ENCODE measurements around the gene UPP2. TPM values are rescaled to one million over a fixed set of nuclear protein-coding genes. Genes with fewer than 3 reads are reported as not detected.

The UPP2 gene
- total RNA-seq, 1 donor from 2014 or later, result not detected

DNA sequence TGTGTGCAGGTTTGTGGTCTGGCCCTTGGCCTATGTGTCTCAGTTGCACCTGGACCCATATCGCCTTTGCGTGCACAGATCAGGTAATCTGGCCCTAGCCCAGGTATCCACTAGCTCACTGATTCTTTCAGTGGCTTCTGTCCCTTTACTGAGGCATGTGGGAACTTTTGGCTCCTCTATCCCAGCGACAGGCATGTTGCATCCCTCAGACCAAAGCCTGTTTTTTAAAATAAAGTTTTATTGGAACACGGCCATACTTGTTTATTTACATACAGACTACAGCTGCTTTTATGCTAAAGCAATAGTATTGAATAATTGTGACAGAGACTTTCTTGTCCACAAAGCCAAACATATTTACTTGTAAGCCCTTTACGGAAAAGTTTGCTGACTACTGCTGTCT is 39.9 kb upstream of the UPP2 start:
- Mint-ChIP-seq H3K9me3 (no peaks in the 10 kb centered on the region), H3K36me3 (ENCODE audit: low read depth) (no peaks in the 10 kb centered on the region), H3K4me1 (no peaks in the 10 kb centered on the region), H3K4me3 (no peak overlapping the region), H3K27me3 (no peaks in the 10 kb centered on the region), H3K27ac (no peak overlapping the region)
- TF ChIP-seq, protein P1, sequence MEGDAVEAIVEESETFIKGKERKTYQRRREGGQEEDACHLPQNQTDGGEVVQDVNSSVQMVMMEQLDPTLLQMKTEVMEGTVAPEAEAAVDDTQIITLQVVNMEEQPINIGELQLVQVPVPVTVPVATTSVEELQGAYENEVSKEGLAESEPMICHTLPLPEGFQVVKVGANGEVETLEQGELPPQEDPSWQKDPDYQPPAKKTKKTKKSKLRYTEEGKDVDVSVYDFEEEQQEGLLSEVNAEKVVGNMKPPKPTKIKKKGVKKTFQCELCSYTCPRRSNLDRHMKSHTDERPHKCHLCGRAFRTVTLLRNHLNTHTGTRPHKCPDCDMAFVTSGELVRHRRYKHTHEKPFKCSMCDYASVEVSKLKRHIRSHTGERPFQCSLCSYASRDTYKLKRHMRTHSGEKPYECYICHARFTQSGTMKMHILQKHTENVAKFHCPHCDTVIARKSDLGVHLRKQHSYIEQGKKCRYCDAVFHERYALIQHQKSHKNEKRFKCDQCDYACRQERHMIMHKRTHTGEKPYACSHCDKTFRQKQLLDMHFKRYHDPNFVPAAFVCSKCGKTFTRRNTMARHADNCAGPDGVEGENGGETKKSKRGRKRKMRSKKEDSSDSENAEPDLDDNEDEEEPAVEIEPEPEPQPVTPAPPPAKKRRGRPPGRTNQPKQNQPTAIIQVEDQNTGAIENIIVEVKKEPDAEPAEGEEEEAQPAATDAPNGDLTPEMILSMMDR (IDR thresholded peaks at IDR 0.05), result no peak
- POLR2A ChIA-PET, result no interaction called here
- no peak for DNase-seq
- intact Hi-C loops (cut with micrococcal nuclease), result no loop called here
- CTCF ChIA-PET, result no interaction called here
- no peak for ATAC-seq (ENCODE audit: low read depth)

DNA sequence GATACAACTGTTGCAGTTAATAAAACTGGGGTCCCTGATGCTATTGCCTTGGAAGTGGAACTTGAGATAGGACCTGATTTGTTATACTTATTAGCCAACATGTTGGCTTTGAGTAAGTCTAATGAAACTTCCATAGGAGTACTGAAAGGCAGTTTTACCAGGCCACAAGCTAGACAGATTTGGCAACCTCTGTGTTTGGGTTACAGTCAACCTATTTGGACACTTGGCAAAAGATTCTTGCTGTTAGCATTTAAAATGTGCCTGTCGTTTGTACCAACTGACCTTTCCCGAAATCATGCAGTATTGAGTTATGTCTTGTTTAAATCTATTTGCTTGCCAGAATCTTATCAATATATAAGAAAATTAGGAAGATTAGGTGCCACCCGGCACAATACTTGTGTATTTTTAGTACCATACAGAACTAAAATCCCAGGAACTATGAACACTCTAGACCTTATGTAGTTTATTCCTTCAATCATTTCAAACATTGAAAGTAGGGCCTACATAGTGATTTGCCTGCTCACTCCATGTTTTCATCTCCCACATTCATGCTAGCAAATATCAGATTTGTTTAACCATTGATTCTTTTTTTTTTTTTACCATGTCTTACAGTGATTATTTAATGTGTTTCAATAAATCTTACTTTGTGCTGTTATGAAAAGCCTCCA is 35.5 kb upstream of the UPP2 start:
- H3K27ac Mint-ChIP-seq, result no peak overlapping the region
- no peaks in the 10 kb centered on the region for H3K9me3 Mint-ChIP-seq
- CTCF ChIA-PET, result no interaction called here
- H3K4me1 Mint-ChIP-seq, result no peaks in the 10 kb centered on the region
- intact Hi-C loops (cut with micrococcal nuclease), result no loop called here
- TF ChIP-seq, protein P1 (IDR thresholded peaks at IDR 0.05), result no peak
- H3K36me3 Mint-ChIP-seq (ENCODE audit: low read depth), result no peaks in the 10 kb centered on the region
- ATAC-seq (ENCODE audit: low read depth) (no peak), DNase-seq (no peak)
- POLR2A ChIA-PET, result no interaction called here
- no peak overlapping the region for H3K4me3 Mint-ChIP-seq
- no peaks in the 10 kb centered on the region for H3K27me3 Mint-ChIP-seq

DNA sequence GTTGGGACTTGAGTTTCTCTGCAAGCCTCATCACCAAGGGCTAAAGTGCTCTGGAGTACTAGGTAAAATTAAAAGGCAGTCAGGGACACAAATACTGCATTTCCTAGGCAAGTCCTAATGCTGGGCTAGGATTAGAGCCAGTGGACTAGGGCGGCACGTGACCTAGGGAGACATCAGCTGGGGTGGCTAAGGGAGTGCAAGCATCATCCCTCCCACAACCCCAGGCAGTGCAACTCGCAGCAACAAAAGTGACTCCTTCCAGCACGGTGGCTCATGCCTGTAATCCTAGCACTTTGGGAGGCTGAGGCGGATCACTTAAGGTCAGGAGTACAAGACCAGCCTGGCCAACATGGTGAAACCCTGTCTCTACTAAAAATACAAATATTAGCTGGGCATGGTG is 30.7 kb upstream of the UPP2 start:
- ChIA-PET CTCF (no interaction called here), POLR2A (no interaction called here)
- Mint-ChIP-seq H3K9me3 (no peaks in the 10 kb centered on the region), H3K36me3 (ENCODE audit: low read depth) (no peaks in the 10 kb centered on the region), H3K4me1 (no peaks in the 10 kb centered on the region), H3K4me3 (no peak overlapping the region), H3K27ac (no peak overlapping the region), H3K27me3 (peaks cover 5% of the 10 kb centered on the region)
- TF ChIP-seq, protein P1 (IDR thresholded peaks at IDR 0.05), result no peak
- no peak for DNase-seq
- no peak for ATAC-seq (ENCODE audit: low read depth)
- intact Hi-C loops (cut with micrococcal nuclease), result no loop called here

DNA sequence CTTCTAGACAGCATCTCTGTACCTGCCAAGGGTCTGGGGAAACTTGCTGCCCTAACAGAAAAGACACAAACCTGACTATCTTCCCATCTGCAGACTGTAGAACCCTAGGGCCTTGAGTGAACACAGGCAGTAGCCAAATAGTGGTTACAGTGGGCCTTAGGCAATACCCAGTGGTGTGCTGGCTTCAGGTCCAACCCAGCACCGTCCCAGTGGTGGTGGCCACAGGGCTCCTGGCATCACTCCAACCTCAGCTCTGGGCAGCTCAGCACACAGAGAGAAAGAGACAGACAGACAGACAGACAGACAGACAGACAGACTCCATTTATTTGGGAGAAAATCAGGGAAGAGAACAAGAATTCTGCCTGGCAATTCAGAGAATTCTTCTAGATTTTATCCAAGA is 29.3 kb upstream of the UPP2 start:
- ChIA-PET CTCF (no interaction called here), POLR2A (no interaction called here)
- intact Hi-C loops (cut with micrococcal nuclease), result no loop called here
- no peak overlapping the region for H3K4me3 Mint-ChIP-seq
- DNase-seq (no peak), ATAC-seq (ENCODE audit: low read depth) (no peak)
- no peaks in the 10 kb centered on the region for H3K36me3 Mint-ChIP-seq (ENCODE audit: low read depth)
- no peak overlapping the region for H3K27ac Mint-ChIP-seq
- peaks cover 5% of the 10 kb centered on the region for H3K27me3 Mint-ChIP-seq
- TF ChIP-seq, protein P1 (IDR thresholded peaks at IDR 0.05), result no peak
- no peaks in the 10 kb centered on the region for H3K4me1 Mint-ChIP-seq
- H3K9me3 Mint-ChIP-seq, result peaks cover 6% of the 10 kb centered on the region

DNA sequence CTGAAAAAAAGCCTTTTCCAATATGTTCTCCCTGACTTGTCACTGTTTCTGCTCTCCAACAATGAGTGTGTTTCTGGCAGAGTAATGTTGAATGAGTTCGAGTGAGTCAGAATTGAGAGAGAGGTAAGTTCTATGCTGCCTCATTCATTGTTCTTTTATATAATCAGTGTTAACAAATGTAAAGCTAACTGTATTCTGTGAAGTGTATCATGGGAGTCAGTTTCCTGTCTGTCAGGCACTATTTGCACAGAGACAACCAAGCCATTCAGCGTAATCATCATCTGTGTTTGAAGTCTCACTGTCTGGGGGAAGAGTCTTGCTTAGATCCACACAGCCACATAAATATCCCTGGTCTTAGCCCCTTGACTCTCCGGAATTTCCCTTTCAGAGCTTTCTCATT is 22.0 kb upstream of the UPP2 start:
- TF ChIP-seq, protein P1 (IDR thresholded peaks at IDR 0.05), result no peak
- Mint-ChIP-seq H3K4me3 (no peak overlapping the region), H3K27ac (no peak overlapping the region), H3K36me3 (ENCODE audit: low read depth) (no peaks in the 10 kb centered on the region), H3K9me3 (peaks cover 14% of the 10 kb centered on the region), H3K27me3 (no peaks in the 10 kb centered on the region), H3K4me1 (no peaks in the 10 kb centered on the region)
- intact Hi-C loops (cut with micrococcal nuclease), result no loop called here
- DNase-seq, result no peak
- no peak for ATAC-seq (ENCODE audit: low read depth)
- CTCF ChIA-PET, result no interaction called here
- POLR2A ChIA-PET, result no interaction called here
